H1 (cell line): Measurements from ENCODE around the gene TTI1. TPM values are rescaled to one million over a fixed set of nuclear protein-coding genes. Genes with fewer than 3 reads are reported as not detected.

Experiments
- CTCF ChIA-PET: fragments of 300-600 bp; sonication (Branson Sonifier 250); formaldehyde crosslinking; loops from one replicate; lab custom pipeline; 2021; ENCODE audit not compliant: partially characterized antibody; lab: Charles Lee
- POLR2A ChIA-PET: fragments of 300-600 bp; sonication (Branson Sonifier 250); formaldehyde crosslinking; loops from one replicate; lab custom pipeline; 2021; ENCODE audit warnings: inconsistent platforms; ENCODE audit not compliant: partially characterized antibody; lab: Charles Lee
- DNase-seq, 2 experiments: peaks; one replicate each; pipeline versions ENCODE4 v3.0.0 to v3.0.0-alpha.2; 2010 to 2022; ENCODE audit warnings: low spot score in 2 of 2, low read depth in 1 of 2, mixed read lengths in 1 of 2
- FAIRE-seq: peaks from 2 replicates; lab custom pipeline; 2011; peaks lifted over from hg19 to GRCh38; lab: Jason Lieb, UNC
- H2AFZ ChIP-seq: 2 replicates; pipeline ENCODE4 v1.8.1; 2012; ENCODE audit warnings: low read length, inconsistent platforms
- H2AK5ac ChIP-seq: 2 replicates; pipeline ENCODE4 v1.6.1; 2013; ENCODE audit warnings: low read depth, low read length
- H2BK120ac ChIP-seq: replicated peaks from 2 replicates; pipeline ENCODE3; 2013; ENCODE audit warnings: low read depth, low read length, inconsistent platforms
- H2BK12ac ChIP-seq: 2 replicates; pipeline ENCODE4 v1.6.1; 2013; ENCODE audit warnings: low read depth, low read length
- H2BK15ac ChIP-seq: 2 replicates; pipeline ENCODE4 v1.6.1; 2013; ENCODE audit warnings: low read length
- H2BK20ac ChIP-seq: 2 replicates; pipeline ENCODE4 v1.6.1; 2013; ENCODE audit warnings: low read length
- H2BK5ac ChIP-seq: 2 replicates; pipeline ENCODE4 v1.6.1; 2013; ENCODE audit warnings: low read depth, low read length
- H3K14ac ChIP-seq: 2 replicates; pipeline ENCODE4 v1.6.1; 2013; ENCODE audit warnings: inconsistent platforms; ENCODE audit not compliant: insufficient read length
- H3K18ac ChIP-seq: 2 replicates; pipeline ENCODE4 v1.6.1; 2013; ENCODE audit warnings: low read length; ENCODE audit errors: extremely low read depth
- H3K23ac ChIP-seq: 2 replicates; pipeline ENCODE4 v1.6.1; 2013; ENCODE audit warnings: inconsistent platforms; ENCODE audit not compliant: insufficient read length
- H3K23me2 ChIP-seq: 2 replicates; pipeline ENCODE4 v1.6.1; 2013; ENCODE audit warnings: low read depth, low read length
- H3K27ac ChIP-seq: 2 replicates; pipeline ENCODE4 v1.6.1; 2011; ENCODE audit warnings: low read depth, low read length, inconsistent platforms
- H3K27me3 ChIP-seq, 4 experiments: replicated peaks in 1 of 4; 1 replicate in 1 of 4; 2 replicates in 3 of 4; pipeline versions ENCODE4 v1.6.1 to v1.8.1; 2011 to 2013; ENCODE audit warnings: low read length in 3 of 4, mild to moderate bottlenecking in 3 of 4, inconsistent platforms in 2 of 4, mixed read lengths in 2 of 4, moderate library complexity in 1 of 4; ENCODE audit not compliant: control insufficient read depth in 3 of 4, insufficient read depth in 3 of 4; ENCODE audit errors: extremely low read depth in 1 of 4
- H3K36me3 ChIP-seq, 4 experiments: 2 replicates each; pipeline versions ENCODE4 v1.6.1 to v1.8.1; 2011 to 2013; ENCODE audit warnings: mild to moderate bottlenecking in 4 of 4, low read length in 3 of 4, moderate library complexity in 2 of 4, control low read depth in 1 of 4, inconsistent platforms in 1 of 4; ENCODE audit not compliant: insufficient read depth in 4 of 4, control insufficient read depth in 2 of 4
- H3K4ac ChIP-seq: replicated peaks from 2 replicates; pipeline ENCODE3; 2013; ENCODE audit warnings: low read length, low read depth, mixed read lengths, inconsistent platforms; ENCODE audit not compliant: insufficient read length
- H3K4me1 ChIP-seq, 4 experiments: replicated peaks in 1 of 4; 1 replicate in 1 of 4; 2 replicates in 3 of 4; pipeline versions ENCODE4 v1.6.1 to v1.8.1; 2011 to 2013; ENCODE audit warnings: low read length in 3 of 4, inconsistent platforms in 2 of 4, mixed read lengths in 1 of 4; ENCODE audit not compliant: insufficient read depth in 4 of 4, control insufficient read depth in 3 of 4
- H3K4me2 ChIP-seq, 2 experiments: 2 replicates each; pipeline versions ENCODE4 v1.6.1 to v1.8.1; 2011 to 2013; ENCODE audit warnings: low read depth in 2 of 2, low read length in 2 of 2, control low read depth in 1 of 2, inconsistent platforms in 1 of 2, mild to moderate bottlenecking in 1 of 2; ENCODE audit not compliant: insufficient read depth in 1 of 2
- H3K4me3 ChIP-seq, 4 experiments: fragments of 200-600, 300-600 bp in 1 of 4; sonication (generic), shearing (Covaris generic), sonication (Bioruptor Twin) in 1 of 4; 2 replicates each; pipeline versions ENCODE4 v1.5.1 to v1.8.1; 2011 to 2016; ENCODE audit warnings: low read length in 4 of 4, low read depth in 3 of 4, control low read depth in 2 of 4, inconsistent platforms in 2 of 4, mild to moderate bottlenecking in 2 of 4, mixed read lengths in 1 of 4, moderate library complexity in 1 of 4; ENCODE audit not compliant: insufficient read depth in 2 of 4; ENCODE audit errors: extremely low read depth in 1 of 4
- H3K56ac ChIP-seq: replicated peaks from 2 replicates; pipeline ENCODE3; 2013; ENCODE audit warnings: low read depth, mild to moderate bottlenecking, mixed read lengths, low read length, inconsistent platforms; ENCODE audit not compliant: insufficient read length
- H3K79me1 ChIP-seq: 2 replicates; pipeline ENCODE4 v1.6.1; 2013; ENCODE audit warnings: low read depth, low read length, control low read depth
- H3K79me2 ChIP-seq, 2 experiments: 2 replicates each; pipeline versions ENCODE4 v1.6.1 to v1.8.1; 2012 to 2013; ENCODE audit warnings: low read length in 2 of 2, mild to moderate bottlenecking in 2 of 2, inconsistent platforms in 1 of 2; ENCODE audit not compliant: insufficient read depth in 2 of 2, control insufficient read depth in 1 of 2
- H3K9ac ChIP-seq, 4 experiments: replicated peaks in 1 of 4; 1 replicate in 1 of 4; 2 replicates in 3 of 4; pipeline versions ENCODE4 v1.6.1 to v1.8.1; 2011 to 2013; ENCODE audit warnings: low read depth in 3 of 4, low read length in 3 of 4, control low read depth in 2 of 4, mild to moderate bottlenecking in 2 of 4, moderate library complexity in 2 of 4, inconsistent platforms in 1 of 4; ENCODE audit errors: extremely low read depth in 1 of 4
- H3K9me3 ChIP-seq, 2 experiments: 2 replicates each; pipeline versions ENCODE4 v1.6.1 to v1.8.1; 2012 to 2013; ENCODE audit warnings: mild to moderate bottlenecking in 2 of 2, moderate library complexity in 2 of 2, control low read depth in 1 of 2, inconsistent platforms in 1 of 2, low read depth in 1 of 2, low read length in 1 of 2, mixed read lengths in 1 of 2; ENCODE audit not compliant: insufficient read depth in 2 of 2
- H4K20me1 ChIP-seq, 2 experiments: replicated peaks in 1 of 2; 2 replicates each; pipeline versions ENCODE3 to v1.8.1; 2011 to 2013; ENCODE audit warnings: inconsistent platforms in 2 of 2, low read length in 2 of 2, mild to moderate bottlenecking in 1 of 2; ENCODE audit not compliant: insufficient read depth in 2 of 2, control insufficient read depth in 1 of 2
- H4K5ac ChIP-seq: 2 replicates; pipeline ENCODE4 v1.6.1; 2013; ENCODE audit warnings: low read length, low read depth, mixed read lengths, inconsistent platforms; ENCODE audit not compliant: insufficient read length
- H4K8ac ChIP-seq: 2 replicates; pipeline ENCODE4 v1.8.0; 2013; ENCODE audit warnings: mild to moderate bottlenecking, moderate library complexity, low read length, inconsistent platforms; ENCODE audit not compliant: insufficient read depth; ENCODE audit errors: extremely low read depth
- H4K91ac ChIP-seq: replicated peaks from 2 replicates; pipeline ENCODE3; 2013; ENCODE audit warnings: low read length, mixed read lengths, inconsistent platforms; ENCODE audit not compliant: insufficient read length
- BCL11A ChIP-seq, 2 experiments: IDR thresholded peaks; one replicate each; pipeline ENCODE4 v1.6.1; 2011; ENCODE audit warnings: low read depth in 2 of 2, low read length in 2 of 2, mild to moderate bottlenecking in 2 of 2
- CBX8 ChIP-seq: fragments of 300-800, 300-1000 bp; sonication (generic); IDR thresholded peaks from 2 replicates; pipeline ENCODE4 v1.7.1; 2016; ENCODE audit warnings: low read depth, low read length, borderline replicate concordance
- CTBP2 ChIP-seq: IDR thresholded peaks from 2 replicates; pipeline ENCODE4 v1.7.0; 2011; ENCODE audit warnings: borderline replicate concordance, mild to moderate bottlenecking, moderate library complexity, mixed read lengths, low read length; ENCODE audit not compliant: insufficient read depth, insufficient read length
- EGR1 ChIP-seq: IDR thresholded peaks from 2 replicates; pipeline ENCODE4 v1.6.1; 2011; ENCODE audit warnings: low read depth, low read length, borderline replicate concordance
- EZH2 ChIP-seq: fragments of 200-600 bp; sonication (generic); IDR thresholded peaks from 2 replicates; pipeline ENCODE4 v1.7.1; 2012; ENCODE audit warnings: low read depth, mild to moderate bottlenecking, moderate library complexity, low read length, inconsistent platforms; ENCODE audit not compliant: severe bottlenecking
- GABPA ChIP-seq: IDR thresholded peaks from 2 replicates; pipeline ENCODE4 v1.6.1; 2011; ENCODE audit warnings: mild to moderate bottlenecking, low read length, moderate library complexity, borderline replicate concordance; ENCODE audit not compliant: insufficient read depth
- JUND ChIP-seq: IDR thresholded peaks from 2 replicates; pipeline ENCODE4 v1.6.1; 2011; ENCODE audit warnings: mild to moderate bottlenecking, improper control_type of control experiment, low read length
- MAFK ChIP-seq: IDR thresholded peaks from 2 replicates; pipeline ENCODE4 v1.6.1; 2012; ENCODE audit warnings: low read depth, mild to moderate bottlenecking, improper control_type of control experiment, low read length
- NANOG ChIP-seq: IDR thresholded peaks from 2 replicates; pipeline ENCODE4 v1.6.1; 2011; ENCODE audit warnings: low read length, low read depth, mild to moderate bottlenecking, inconsistent platforms; ENCODE audit not compliant: insufficient read depth, poor library complexity, severe bottlenecking
- POLR2A ChIP-seq, 2 experiments: IDR thresholded peaks; 1 replicate in 1 of 2; 2 replicates in 1 of 2; pipeline ENCODE4 v1.6.1; 2011; ENCODE audit warnings: low read depth in 2 of 2, low read length in 2 of 2, mild to moderate bottlenecking in 2 of 2; ENCODE audit errors: control extremely low read depth in 1 of 2
- POU5F1 ChIP-seq: IDR thresholded peaks from 2 replicates; pipeline ENCODE4 v1.6.1; 2011; ENCODE audit warnings: low read depth, mild to moderate bottlenecking, low read length, moderate library complexity
- RNF2 ChIP-seq: fragments of 200-900, 300-1000 bp; sonication (generic); IDR thresholded peaks from 2 replicates; pipeline ENCODE4 v1.7.1; 2016; ENCODE audit warnings: borderline replicate concordance, low read depth, mild to moderate bottlenecking, antibody characterized with exemption, low read length; ENCODE audit not compliant: poor library complexity, severe bottlenecking; ENCODE audit errors: missing control alignments
- SP4 ChIP-seq: IDR thresholded peaks from 2 replicates; pipeline ENCODE4 v1.6.1; 2012; ENCODE audit warnings: low read length, inconsistent platforms
- TEAD4 ChIP-seq: IDR thresholded peaks from 2 replicates; pipeline ENCODE4 v1.6.1; 2012; ENCODE audit warnings: low read depth, low read length, inconsistent platforms, mixed read lengths
- ZNF274 ChIP-seq: IDR thresholded peaks from 2 replicates; pipeline ENCODE4 v1.7.0; 2012; ENCODE audit warnings: low read length, borderline replicate concordance; ENCODE audit errors: extremely low read depth
- WGBS, 2 experiments: shearing (Covaris generic) in 1 of 2; methylation state at CpG; one replicate each; pipeline versions ENCODE4 v1.1.6 to v1.1.7; 2013 to 2015; ENCODE audit warnings: low lambda C conversion rate in 2 of 2, mixed read lengths in 2 of 2, inconsistent platforms in 1 of 2, low coverage in 1 of 2, missing lambda C conversion rate in 1 of 2; ENCODE audit not compliant: insufficient replicate concordance in 2 of 2, insufficient coverage in 1 of 2, insufficient read length in 1 of 2; ENCODE audit errors: extremely low coverage in 1 of 2, missing lambda C conversion rate in 1 of 2; 5-methylcytosine and 5-hydroxymethylcytosine counted together
- polyA plus RNA-seq, 7 experiments: library from polyadenylated mRNA; depleted of rRNA in 3 of 7; stranded (reverse) in 5 of 7; unstranded in 2 of 7; fragments of >200 nt in 5 of 7; fragments of 200-250 nt in 2 of 7; gene quantifications; 1 replicate in 5 of 7; 2 replicates in 1 of 7; 4 replicates in 1 of 7; pipeline versions ENCODE4 v1.2.1 to v1.2.3, GENCODE V29; 2011 to 2013; ENCODE audit warnings: missing spikeins in 2 of 7, mixed read lengths in 2 of 7
- total RNA-seq: library from RNA; stranded (reverse); fragmentation: NEBNext Ultra II Directional; extraction: Animal tissue kit (Norgen Biotek cat#: 25700); gene quantifications from 2 replicates; pipeline ENCODE4 v1.2.1, GENCODE V29; 2021

Gene TTI1
- total and polyA plus RNA-seq, 2 of the 8 experiments (the other 6 are each of a cell fraction or from before 2014, with no cell fraction given), result 34.1 to 47.0 TPM

DNA sequence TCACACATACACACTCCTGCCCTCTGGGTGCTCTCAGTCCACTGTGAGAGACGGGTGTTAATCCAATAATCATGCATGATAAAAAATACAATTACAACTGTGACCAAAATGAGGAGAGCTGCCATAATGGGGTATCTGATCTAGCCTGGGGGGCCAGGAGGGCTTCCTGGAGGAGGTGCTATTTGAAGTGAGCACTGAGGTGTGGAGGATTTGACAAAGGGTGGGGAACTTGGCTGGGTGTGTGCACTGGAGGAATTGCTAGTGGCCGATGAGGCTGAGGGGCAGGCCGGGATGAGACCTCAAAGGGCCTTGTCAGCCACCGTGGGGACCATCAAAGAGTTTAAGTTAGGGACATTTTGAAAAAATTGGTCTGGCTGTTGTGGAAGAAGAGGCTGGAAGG, 95.6 kb downstream of the TTI1 start:
- no peak overlapping the region for H3K14ac ChIP-seq
- H3K56ac ChIP-seq, result no peak overlapping the region
- H4K91ac ChIP-seq, result no peak overlapping the region
- H2BK5ac ChIP-seq, result no peak overlapping the region
- no peak overlapping the region for H4K5ac ChIP-seq
- no peak overlapping the region for H2BK12ac ChIP-seq
- WGBS, 2 experiments, result 90% methylated on average over 4 of the region's 4 CpGs; no CpG with 5 or more reads in 1 of the 2 experiments
- H3K4ac ChIP-seq, result no peak overlapping the region
- H3K23me2 ChIP-seq, result no peaks in the 10 kb centered on the region
- no peak overlapping the region for H3K9ac ChIP-seq
- H2AK5ac ChIP-seq, result no peak overlapping the region
- H3K4me3 ChIP-seq, result no peak overlapping the region
- CTCF ChIA-PET, result interaction anchor here (1.4 kb wide), 1 partner anchor 13 kb away, joined by 3 read pairs; no protein-coding TSS in a partner anchor
- FAIRE-seq (no peak), DNase-seq (no peak)
- no peak overlapping the region for H3K23ac ChIP-seq
- H3K36me3 ChIP-seq, result no peaks in the 10 kb centered on the region
- no peak overlapping the region for H3K18ac ChIP-seq
- no peaks in the 10 kb centered on the region for H3K79me2 ChIP-seq
- H2BK20ac ChIP-seq, result no peak overlapping the region
- H3K9me3 ChIP-seq, result no peaks in the 10 kb centered on the region
- no peaks in the 10 kb centered on the region for H3K27me3 ChIP-seq
- POLR2A ChIA-PET, result no interaction called here
- H4K20me1 ChIP-seq, result no peaks in the 10 kb centered on the region
- H2BK120ac ChIP-seq, result no peak overlapping the region
- no peak overlapping the region for H4K8ac ChIP-seq
- no peaks in the 10 kb centered on the region for H3K79me1 ChIP-seq
- H2AFZ ChIP-seq, result no peak overlapping the region
- H2BK15ac ChIP-seq, result no peak overlapping the region
- peaks cover 0 to 10% (median 4%) of the 10 kb centered on the region in 4 experiments; a peak in 6 of 7 replicates for H3K4me1 ChIP-seq
- no peak overlapping the region for H3K27ac ChIP-seq
- H3K4me2 ChIP-seq, result no peak overlapping the region
- TF ChIP-seq NANOG (no peak), JUND (no peak), GABPA (no peak), POU5F1 (no peak), EGR1 (no peak), EZH2 (no peak), SP4 (no peak), ZNF274 (no peak), CTBP2 (no peak), POLR2A (IDR thresholded peaks at IDR 0.05; ENCODE audit: control extremely low read depth in 1 of 2, low read depth in 2 of 2, low read length in 2 of 2) (no peak), RNF2 (no peak), CBX8 (no peak), BCL11A (IDR thresholded peaks at IDR 0.05; ENCODE audit: low read depth in 2 of 2, low read length in 2 of 2) (no peak), MAFK (no peak), TEAD4 (no peak)
